ENCODE measurements around the gene WDR41.

GRCh38 chr5:77427998-77428397, 64.1 kb downstream of the WDR41 start:
- no peak for TF ChIP-seq CTCF (IDR thresholded peaks at IDR 0.05; ENCODE audit: low read depth, low read length)
- TF ChIP-seq EZH2phosphoT487 (IDR thresholded peaks at IDR 0.05; ENCODE audit: low read depth) = no peak

Measured in OCI-LY3 (cell line).